Activated CD8-positive, alpha-beta T cell treated with anti-CD3 and anti-CD28 coated beads, Interleukin-2, amount 10 ng/mL, durations not matched to agents 7 days and 5 days (primary cell): ENCODE measurements around the gene KIF11. TPM values are rescaled to one million over a fixed set of nuclear protein-coding genes. Genes with fewer than 3 reads are reported as not detected.
A peak's percentile ranks its signal among the peaks of the same experiment; 100 is the strongest.
"Not testable (repeated sequence)": the region's sequence is repeated elsewhere in the genome, so short reads cannot be mapped to it uniquely, and the experiment has no call there.

Experiments
- ATAC-seq: fragments of 150-1000 bp; cut with Tn5 transposase; one replicate; pipeline ENCODE4 v1.10.0; 2021; ENCODE audit warnings: moderate library complexity
- CTCF ChIA-PET: fragments of 350-600 bp; sonication (Branson Sonifier 250); formaldehyde crosslinking; loops from one replicate; lab custom pipeline; 2021; ENCODE audit warnings: antibody characterized with exemption; lab: Charles Lee
- POLR2A ChIA-PET: fragments of 350-600 bp; sonication (Branson Sonifier 250); formaldehyde crosslinking; loops from one replicate; lab custom pipeline; 2021; ENCODE audit warnings: antibody characterized with exemption; lab: Charles Lee
- DNase-seq: peaks from one replicate; pipeline ENCODE4 v3.0.0-alpha.2; 2020
- H3K27ac Mint-ChIP-seq: one replicate; pipeline ENCODE4 v1.8.0; 2021; ENCODE audit warnings: mild to moderate bottlenecking, mixed read lengths
- H3K27me3 Mint-ChIP-seq: one replicate; pipeline ENCODE4 v1.8.0; 2021; ENCODE audit warnings: low read depth, mixed read lengths
- H3K36me3 Mint-ChIP-seq: one replicate; pipeline ENCODE4 v1.8.0; 2021; ENCODE audit warnings: low read depth, mixed read lengths
- H3K4me1 Mint-ChIP-seq: one replicate; pipeline ENCODE4 v1.8.0; 2021; ENCODE audit warnings: low read depth, mixed read lengths
- H3K4me3 Mint-ChIP-seq: one replicate; pipeline ENCODE4 v1.8.0; 2021; ENCODE audit warnings: mild to moderate bottlenecking, mixed read lengths
- H3K9me3 Mint-ChIP-seq: one replicate; pipeline ENCODE4 v1.8.0; 2022; ENCODE audit warnings: mixed read lengths; ENCODE audit not compliant: insufficient read depth
- total RNA-seq, 2 experiments: library from RNA; stranded (reverse); gene quantifications; one replicate each; pipeline ENCODE4 v1.2.3, GENCODE V29; 2021

The KIF11 gene
- total RNA-seq, 2 experiments from 2014 or later: 85.2 to 87.0 TPM

DNA sequence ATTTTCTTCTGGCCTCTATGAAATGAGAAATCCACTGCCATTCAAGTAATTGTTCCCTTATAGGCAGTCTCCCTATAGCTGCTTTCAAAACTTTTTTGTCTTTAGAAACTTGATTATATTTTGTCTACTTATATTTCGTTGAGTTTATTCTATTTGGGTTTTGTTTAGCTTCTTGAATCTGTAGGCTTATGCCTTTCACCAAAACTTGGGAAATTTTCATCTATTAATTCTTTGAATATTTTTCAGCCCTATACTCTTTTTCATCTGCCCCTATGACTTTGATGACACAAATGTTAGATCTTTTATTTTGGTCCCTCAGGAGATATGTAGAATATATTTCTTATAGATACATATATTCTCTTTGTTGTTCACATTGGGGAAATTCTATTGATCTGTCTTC is 48.6 kb downstream of the KIF11 start:
- Mint-ChIP-seq H3K27ac (no peak overlapping the region), H3K4me3 (no peak overlapping the region), H3K36me3 (peaks cover 62% of the 10 kb centered on the region), H3K27me3 (no peaks in the 10 kb centered on the region), H3K4me1 (peaks cover 8% of the 10 kb centered on the region), H3K9me3 (no peaks in the 10 kb centered on the region)
- ChIA-PET CTCF (no interaction called here), POLR2A (no interaction called here)
- ATAC-seq: no peak
- no peak for DNase-seq

DNA sequence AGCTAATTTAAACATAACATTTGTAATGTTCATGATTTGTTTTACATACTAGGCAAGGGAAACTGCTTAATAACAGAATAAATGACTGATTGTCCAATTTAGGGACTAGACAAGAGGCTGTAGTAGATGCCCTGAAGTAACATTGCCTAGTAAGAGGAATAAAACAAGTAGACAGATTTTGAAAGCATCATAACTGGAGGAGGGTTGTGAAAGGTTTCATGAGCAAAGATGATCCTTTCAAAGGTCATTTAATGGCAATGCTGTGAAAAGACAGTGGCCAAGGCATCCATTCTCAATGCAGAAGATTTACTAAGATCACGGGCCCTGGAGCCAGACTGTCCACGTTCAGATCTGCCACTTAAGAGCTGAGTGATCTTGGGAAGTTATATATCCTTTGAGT is 52.0 kb downstream of the KIF11 start:
- POLR2A ChIA-PET: no interaction called here
- ATAC-seq: no peak
- Mint-ChIP-seq H3K4me1 (peaks cover 8% of the 10 kb centered on the region), H3K9me3 (no peaks in the 10 kb centered on the region), H3K27me3 (no peaks in the 10 kb centered on the region), H3K4me3 (no peak overlapping the region), H3K27ac (no peak overlapping the region), H3K36me3 (peaks cover 64% of the 10 kb centered on the region)
- no peak for DNase-seq
- CTCF ChIA-PET: interaction anchor here (1.3 kb wide), 1 partner anchor 15 kb away, joined by 3 read pairs; no protein-coding TSS in a partner anchor

DNA sequence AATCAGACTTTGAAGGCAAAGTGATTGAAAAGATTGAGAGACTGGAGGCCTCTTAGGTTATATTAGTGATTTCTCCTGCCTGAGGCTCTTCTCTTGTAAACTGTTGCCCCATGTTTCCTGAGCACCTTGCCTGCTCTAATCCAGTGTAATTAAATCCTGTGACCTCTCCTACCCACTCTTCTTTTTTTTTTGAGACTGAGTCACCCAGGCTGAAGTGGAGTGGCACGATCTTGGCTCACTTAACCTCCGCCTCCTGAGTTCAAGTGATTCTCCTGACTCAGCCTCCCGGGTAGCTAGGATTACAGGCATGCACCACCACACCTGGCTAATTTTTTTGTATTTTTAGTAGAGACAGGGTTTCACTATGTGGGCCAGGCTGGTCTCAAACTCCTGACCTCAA is 57.9 kb downstream of the KIF11 start:
- H3K4me3 Mint-ChIP-seq, DNase-seq, H3K27me3 Mint-ChIP-seq, CTCF ChIA-PET, ATAC-seq, H3K9me3 Mint-ChIP-seq, POLR2A ChIA-PET, H3K4me1 Mint-ChIP-seq, H3K27ac Mint-ChIP-seq: not testable (repeated sequence)
- H3K36me3 Mint-ChIP-seq: peaks cover 77% of the 10 kb centered on the region

DNA sequence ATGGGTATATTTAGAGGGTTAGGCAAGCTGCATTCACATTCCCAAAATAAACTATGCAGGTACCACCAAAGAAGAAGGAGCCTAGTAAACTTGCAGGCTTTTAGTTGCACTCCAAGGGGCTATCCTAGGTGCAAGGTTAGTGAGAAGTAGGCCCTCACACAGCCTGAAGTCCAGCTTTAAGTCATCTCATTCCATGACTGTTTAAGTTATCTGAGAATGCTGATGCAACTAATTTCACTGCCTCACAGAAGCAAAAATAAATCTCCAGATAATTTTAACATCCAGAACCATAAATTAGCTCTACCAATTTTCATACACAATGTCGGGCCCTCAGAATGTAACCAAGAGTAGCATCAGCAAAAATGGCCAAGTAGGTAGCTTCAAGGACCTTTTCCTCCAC is 62.5 kb downstream of the KIF11 start:
- CTCF ChIA-PET: no interaction called here
- no peak for DNase-seq
- ATAC-seq: no peak
- Mint-ChIP-seq H3K27me3 (no peaks in the 10 kb centered on the region), H3K27ac (peak overlapping the region; percentile 44), H3K4me3 (no peak overlapping the region), H3K36me3 (peaks cover 57% of the 10 kb centered on the region), H3K4me1 (no peaks in the 10 kb centered on the region), H3K9me3 (no peaks in the 10 kb centered on the region)
- POLR2A ChIA-PET: no interaction called here

DNA sequence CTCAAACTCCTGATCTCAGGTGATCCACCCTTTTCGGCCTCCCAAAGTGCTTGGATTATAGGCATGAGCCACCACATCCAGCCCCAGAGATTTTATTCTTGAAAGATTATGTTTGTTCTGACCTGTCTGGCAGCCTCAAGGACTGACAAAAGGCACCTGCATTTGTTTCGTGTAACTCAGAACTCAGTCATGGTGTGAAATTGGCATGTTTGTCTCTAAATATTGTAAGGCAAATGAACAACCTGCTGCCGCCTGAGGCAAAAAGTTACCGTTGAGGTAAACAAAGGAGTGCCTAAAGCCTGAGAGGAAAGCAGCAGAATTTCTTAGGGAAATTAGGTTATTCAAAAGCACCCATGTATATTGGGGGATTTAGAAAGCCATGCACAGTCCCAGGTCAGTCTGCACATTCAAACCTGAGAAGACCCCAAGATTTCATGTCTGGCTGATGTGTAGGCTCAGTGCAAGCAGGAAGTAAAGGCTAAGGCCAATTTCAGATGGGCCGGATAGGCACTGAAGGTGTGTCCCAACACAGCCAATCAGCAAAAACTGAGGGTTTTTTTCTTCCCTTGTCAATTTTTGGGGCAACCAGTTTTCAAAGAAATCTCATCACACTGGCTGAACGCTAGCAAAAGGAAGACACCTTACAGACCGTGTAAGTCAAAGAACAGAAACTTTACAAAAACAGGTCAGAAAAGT is 63.5 kb downstream of the KIF11 start:
- ChIA-PET CTCF (no interaction called here), POLR2A (no interaction called here)
- no peak for DNase-seq
- Mint-ChIP-seq H3K27ac (no peak overlapping the region), H3K4me3 (no peak overlapping the region), H3K9me3 (no peaks in the 10 kb centered on the region), H3K36me3 (peaks cover 51% of the 10 kb centered on the region), H3K4me1 (no peaks in the 10 kb centered on the region), H3K27me3 (no peaks in the 10 kb centered on the region)
- ATAC-seq: no peak

DNA sequence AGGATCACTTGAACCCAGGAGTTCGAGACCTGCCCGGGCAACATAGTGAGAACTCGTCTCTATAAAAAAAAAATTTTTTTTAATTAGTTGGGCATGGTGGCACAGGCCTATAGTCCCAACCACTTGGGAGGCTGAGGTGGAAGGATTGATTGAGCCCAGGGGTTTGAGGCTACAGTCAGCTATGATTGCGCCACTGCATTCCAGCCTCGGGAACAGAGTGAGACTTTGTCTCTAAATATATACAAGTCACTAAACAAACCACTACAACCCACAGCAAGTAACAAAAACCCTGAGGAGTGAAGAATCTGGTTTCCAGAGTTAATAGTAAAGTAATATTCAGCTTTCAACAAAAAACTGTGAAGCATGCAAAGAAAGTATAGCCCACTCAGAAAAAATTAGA is 64.1 kb downstream of the KIF11 start:
- ChIA-PET CTCF (no interaction called here), POLR2A (interaction anchor here (0.7 kb wide), 1 partner anchor 30 kb away, joined by 3 read pairs; no protein-coding TSS in a partner anchor)
- Mint-ChIP-seq H3K4me3 (no peak overlapping the region), H3K4me1 (no peaks in the 10 kb centered on the region), H3K36me3 (peaks cover 47% of the 10 kb centered on the region), H3K27me3 (no peaks in the 10 kb centered on the region), H3K27ac (no peak overlapping the region), H3K9me3 (no peaks in the 10 kb centered on the region)
- DNase-seq (no peak), ATAC-seq (no peak)

DNA sequence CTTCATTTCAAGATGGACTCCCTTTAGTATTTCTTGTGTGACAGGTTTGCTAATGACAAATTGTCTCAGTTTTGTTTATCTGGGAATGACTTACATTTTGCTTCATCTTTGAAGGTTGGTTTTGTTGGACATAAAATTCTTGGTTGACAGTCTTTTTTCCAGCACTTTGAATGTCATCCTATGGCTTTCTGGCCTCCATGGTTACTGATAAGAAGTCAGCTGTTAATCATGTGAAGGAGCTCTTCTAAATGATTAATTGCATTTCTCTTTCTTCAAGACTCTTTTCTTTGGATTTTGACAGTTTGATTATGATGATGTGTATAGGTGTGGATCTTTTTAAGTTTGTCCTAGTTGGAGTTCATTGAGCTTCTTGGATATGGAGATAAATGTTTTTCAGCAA is 69.9 kb downstream of the KIF11 start:
- H3K4me3 Mint-ChIP-seq: no peak overlapping the region
- no peaks in the 10 kb centered on the region for H3K4me1 Mint-ChIP-seq
- POLR2A ChIA-PET: no interaction called here
- peaks cover 3% of the 10 kb centered on the region for H3K36me3 Mint-ChIP-seq
- DNase-seq (no peak), ATAC-seq (no peak)
- no peaks in the 10 kb centered on the region for H3K27me3 Mint-ChIP-seq
- CTCF ChIA-PET: no interaction called here
- no peak overlapping the region for H3K27ac Mint-ChIP-seq
- H3K9me3 Mint-ChIP-seq: peaks cover 11% of the 10 kb centered on the region

DNA sequence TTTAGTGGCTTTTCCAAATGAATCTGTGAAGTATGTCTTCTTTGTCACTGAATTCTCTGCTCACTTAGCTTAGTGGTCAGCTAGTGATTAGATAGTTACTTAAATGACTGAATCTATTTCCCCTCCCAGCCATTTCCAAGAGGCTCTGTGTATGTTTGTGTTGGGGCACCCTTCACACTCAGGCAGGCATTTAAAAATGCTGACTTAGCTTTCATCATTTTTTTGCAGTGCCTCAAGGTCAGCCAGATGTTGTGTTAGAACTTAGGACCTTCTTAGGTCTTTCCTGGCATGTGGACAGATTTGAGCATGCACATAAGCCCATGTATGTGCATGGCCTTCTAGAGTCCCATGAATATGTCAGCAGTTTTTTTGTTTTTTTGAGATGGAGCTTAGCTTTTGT is 71.4 kb downstream of the KIF11 start:
- H3K36me3 Mint-ChIP-seq: no peaks in the 10 kb centered on the region
- ChIA-PET CTCF (no interaction called here), POLR2A (no interaction called here)
- no peak overlapping the region for H3K4me3 Mint-ChIP-seq
- no peak overlapping the region for H3K27ac Mint-ChIP-seq
- H3K4me1 Mint-ChIP-seq: no peaks in the 10 kb centered on the region
- ATAC-seq: no peak
- peaks cover 11% of the 10 kb centered on the region for H3K9me3 Mint-ChIP-seq
- no peak for DNase-seq
- H3K27me3 Mint-ChIP-seq: peaks cover 6% of the 10 kb centered on the region

DNA sequence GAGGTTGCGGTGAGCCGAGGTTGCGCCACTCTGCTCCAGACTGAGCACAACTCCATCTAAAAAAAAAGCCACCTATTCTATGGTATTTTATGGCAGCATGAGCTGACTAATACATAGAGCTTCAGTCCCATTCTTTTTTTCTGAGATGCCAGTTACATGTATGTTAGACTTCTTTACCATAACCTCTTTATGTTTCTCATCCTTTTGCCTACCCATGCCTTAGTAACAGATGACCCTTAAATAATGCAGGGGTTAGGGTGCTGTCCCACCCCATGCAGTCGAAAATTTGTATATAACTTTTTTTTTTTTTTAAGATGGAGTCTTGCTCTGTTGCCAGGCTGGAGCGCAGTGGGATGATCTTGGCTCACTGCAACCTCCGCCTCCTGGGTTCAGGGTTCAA is 74.1 kb downstream of the KIF11 start:
- Mint-ChIP-seq H3K27me3 (peaks cover 6% of the 10 kb centered on the region), H3K27ac (no peak overlapping the region), H3K36me3 (no peaks in the 10 kb centered on the region), H3K4me1 (no peaks in the 10 kb centered on the region), H3K9me3 (peaks cover 11% of the 10 kb centered on the region), H3K4me3 (no peak overlapping the region)
- no peak for ATAC-seq
- DNase-seq: no peak
- ChIA-PET CTCF (no interaction called here), POLR2A (no interaction called here)

DNA sequence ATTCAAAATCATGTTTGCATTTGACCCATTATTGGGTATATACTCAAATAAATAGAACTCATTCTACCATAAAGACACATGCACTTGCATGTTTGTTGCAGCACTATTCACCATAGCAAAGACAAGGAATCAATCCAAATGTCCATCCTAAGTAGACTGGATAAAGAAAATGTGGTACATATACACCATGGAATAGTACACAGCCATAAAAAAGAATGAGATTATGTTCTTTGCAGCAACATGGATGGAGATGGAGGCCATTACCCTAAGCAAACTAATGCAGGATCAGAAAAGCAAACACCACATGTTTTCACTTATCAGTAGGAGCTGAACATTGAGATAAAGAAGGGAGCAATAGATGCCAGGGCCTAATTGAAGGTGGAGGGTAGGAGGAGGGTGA is 84.8 kb downstream of the KIF11 start:
- no peaks in the 10 kb centered on the region for H3K9me3 Mint-ChIP-seq
- H3K27me3 Mint-ChIP-seq: peaks cover 4% of the 10 kb centered on the region
- H3K27ac Mint-ChIP-seq: no peak overlapping the region
- H3K4me3 Mint-ChIP-seq: no peak overlapping the region
- no peak for ATAC-seq
- no peak for DNase-seq
- ChIA-PET CTCF (no interaction called here), POLR2A (no interaction called here)
- no peaks in the 10 kb centered on the region for H3K4me1 Mint-ChIP-seq
- H3K36me3 Mint-ChIP-seq: no peaks in the 10 kb centered on the region

DNA sequence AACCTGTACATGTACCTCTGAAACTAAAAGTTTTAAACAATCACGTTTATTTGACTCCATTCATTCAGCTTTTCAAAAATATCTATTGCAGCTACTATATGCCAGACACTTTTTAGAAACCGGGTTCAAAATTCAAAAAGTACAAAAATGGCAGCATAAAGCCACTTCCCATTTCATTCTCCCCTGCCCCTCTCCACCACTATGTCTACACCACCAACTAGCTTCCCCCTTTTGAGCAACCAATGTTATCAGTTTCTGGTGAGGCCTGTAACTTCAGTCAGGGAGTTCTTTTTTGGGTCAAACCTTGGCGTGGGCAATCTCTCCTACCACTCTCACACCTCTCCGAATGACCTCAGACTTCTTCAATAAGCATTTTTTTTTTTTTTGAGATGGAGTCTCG is 85.3 kb downstream of the KIF11 start:
- no peak overlapping the region for H3K4me3 Mint-ChIP-seq
- H3K27ac Mint-ChIP-seq: no peak overlapping the region
- H3K36me3 Mint-ChIP-seq: no peaks in the 10 kb centered on the region
- DNase-seq (no peak), ATAC-seq (no peak)
- CTCF ChIA-PET: no interaction called here
- peaks cover 8% of the 10 kb centered on the region for H3K27me3 Mint-ChIP-seq
- no peaks in the 10 kb centered on the region for H3K9me3 Mint-ChIP-seq
- POLR2A ChIA-PET: no interaction called here
- H3K4me1 Mint-ChIP-seq: no peaks in the 10 kb centered on the region

DNA sequence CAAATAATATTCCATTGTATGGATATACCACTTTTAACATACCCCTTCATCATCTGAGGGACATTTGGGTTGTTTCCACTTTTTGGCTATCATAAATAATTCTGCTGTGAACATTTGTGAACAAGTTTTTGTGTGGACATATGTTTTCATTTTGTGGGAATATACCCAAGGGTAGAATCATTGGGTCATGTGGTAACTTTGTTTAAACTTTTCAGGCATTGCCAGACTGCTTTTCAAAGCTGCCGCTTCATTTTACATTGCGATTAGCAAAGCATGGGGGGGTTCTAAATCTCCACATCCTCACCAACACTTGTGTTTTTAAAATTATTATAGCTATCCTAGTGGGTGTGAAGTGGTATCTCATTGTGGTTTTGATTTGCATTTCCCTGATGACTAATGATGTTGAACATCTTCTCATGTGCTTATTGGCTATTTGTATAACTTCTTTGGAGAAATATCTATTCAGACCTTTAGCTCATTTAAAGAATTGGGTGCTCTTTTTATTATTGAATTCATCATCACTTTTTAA is 88.4 kb downstream of the KIF11 start:
- peaks cover 32% of the 10 kb centered on the region for H3K27me3 Mint-ChIP-seq
- CTCF ChIA-PET: interaction anchor here (0.7 to 0.9 kb wide), 2 partner anchors 41 to 162 kb away, joined by 3 read pairs; no protein-coding TSS in a partner anchor

More for the DNA sequence above, 88.4 kb downstream of the KIF11 start:
- Mint-ChIP-seq H3K4me1 (no peaks in the 10 kb centered on the region), H3K27ac (no peak overlapping the region), H3K9me3 (no peaks in the 10 kb centered on the region), H3K36me3 (no peaks in the 10 kb centered on the region), H3K4me3 (no peak overlapping the region)
- no peak for DNase-seq
- no peak for ATAC-seq
- POLR2A ChIA-PET: interaction anchor here (1.1 kb wide), 1 partner anchor 10 kb away, joined by 4 read pairs; no protein-coding TSS in a partner anchor
